Right lobe of liver (tissue), 4 donors: ENCODE data around the gene COL5A1.

Experiments
- CTCF ChIP-seq, 4 donors: fragments of 200-600 bp in 3 of 4; fragments of 450-650 bp in 1 of 4; IDR thresholded peaks; one replicate each; pipeline versions ENCODE4 v1.5.1 to v1.8.0; 2016 to 2022; ENCODE audit warnings: antibody characterized with exemption in 4 of 4, mild to moderate bottlenecking in 2 of 4
- POLR2A ChIP-seq: fragments of 450-650 bp; IDR thresholded peaks from one replicate; pipeline ENCODE4 v1.6.1; 2017; ENCODE audit warnings: antibody characterized with exemption, mild to moderate bottlenecking
- donor health status: DM: no; HTN: no; CAD: no.
- donor health status: DM: no; HTN: no; CAD: no.
- donor health status: DM: no; HTN: yes; CAD: no.

- TF ChIP-seq POLR2A: no peak
- TF ChIP-seq CTCF (IDR thresholded peaks at IDR 0.05): no peak
Measured at GRCh38 chr9:134720796-134721195, 79.2 kb downstream of the COL5A1 start.
